ENCODE data around the gene COX11. TPM values are rescaled to one million over a fixed set of nuclear protein-coding genes. Genes with fewer than 3 reads are reported as not detected.

COX11 gene
- total and polyA plus RNA-seq, 2 donors (not counting 3 experiments of a cell fraction or from before 2014, with no cell fraction given) = 47.3 to 55.9 TPM

GRCh38 chr17:54979657-54980056 lies 11.2 kb upstream of the COX11 start:
- CTCF ChIA-PET = interaction anchor here (0.8 to 1.0 kb wide), 2 partner anchors 11 to 13 kb away, joined by 3 to 4 read pairs; no protein-coding TSS in a partner anchor
- no peaks in the 10 kb centered on the region for H3K79me2 ChIP-seq (ENCODE audit: control insufficient read depth, insufficient read depth, low read length)

More at GRCh38 chr17:54979657-54980056, 11.2 kb upstream of the COX11 start:
- Histone ChIP-seq H3K9me3 (replicated peaks; ENCODE audit: control insufficient read depth, insufficient read depth, low read length) (no peaks in the 10 kb centered on the region), H3K27ac (ENCODE audit: insufficient read depth, low read depth, low read length) (no peak overlapping the region), H3K9me1 (replicated peaks; ENCODE audit: control insufficient read depth, extremely low read depth, insufficient read depth, low read length) (no peaks in the 10 kb centered on the region), H3K4me1 (ENCODE audit: control insufficient read depth, extremely low read depth, insufficient read depth, low read length) (no peaks in the 10 kb centered on the region), H3K4me3 (replicated peaks in 1 of 3; ENCODE audit: insufficient read depth in 1 of 3, low read depth in 1 of 3, low read length in 3 of 3) (no peak overlapping the region), H4K20me1 (replicated peaks; ENCODE audit: control insufficient read depth, extremely low read depth, insufficient read depth, low read length) (no peaks in the 10 kb centered on the region), H3K27me3 (ENCODE audit: control insufficient read depth in 2 of 2, insufficient read depth in 2 of 2, low read length in 2 of 2) (no peaks in the 10 kb centered on the region), H3K9ac (replicated peaks; ENCODE audit: extremely low read depth, insufficient read depth, low read length) (no peak overlapping the region), H3K4me2 (ENCODE audit: insufficient read depth, low read length) (no peak overlapping the region), H3K36me3 (ENCODE audit: control insufficient read depth in 2 of 2, extremely low read depth in 1 of 2, insufficient read depth in 2 of 2, low read length in 2 of 2) (no peaks in the 10 kb centered on the region), H2AFZ (ENCODE audit: low read depth, low read length) (no peak overlapping the region)
- intact Hi-C loops (cut with micrococcal nuclease) (no loop called here), dilution Hi-C loops (cut with MboI; ENCODE audit: extremely low pct_ligation_motif_present, low sequenced_read_pairs) (no loop called here)
- POLR2A ChIA-PET = no interaction called here
- FAIRE-seq = no peak
- DNase-seq (ENCODE audit: low read depth, low spot score) = no peak
- no peak for TF ChIP-seq EZH2 (IDR thresholded peaks at IDR 0.05; ENCODE audit: borderline replicate concordance, low read depth, low read length, severe bottlenecking)
- TF ChIP-seq FOS (IDR thresholded peaks at IDR 0.05; ENCODE audit: borderline replicate concordance, insufficient read depth, low read length) = no peak
- TF ChIP-seq, protein P1, sequence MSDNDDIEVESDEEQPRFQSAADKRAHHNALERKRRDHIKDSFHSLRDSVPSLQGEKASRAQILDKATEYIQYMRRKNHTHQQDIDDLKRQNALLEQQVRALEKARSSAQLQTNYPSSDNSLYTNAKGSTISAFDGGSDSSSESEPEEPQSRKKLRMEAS (IDR thresholded peaks at IDR 0.05; ENCODE audit: insufficient read depth, insufficient read length) = no peak
- no peak for TF ChIP-seq JUN (IDR thresholded peaks at IDR 0.05; ENCODE audit: borderline replicate concordance, insufficient read depth, insufficient read length, low read depth)
- no peak for TF ChIP-seq POLR2AphosphoS5 (IDR thresholded peaks at IDR 0.05; ENCODE audit: insufficient read depth, low read depth, low read length)
- TF ChIP-seq CTCF (IDR thresholded peaks at IDR 0.05; ENCODE audit: extremely low read depth in 1 of 2, insufficient read depth in 1 of 2, low read depth in 1 of 2, low read length in 2 of 2) = no peak
- TF ChIP-seq GATA2 (IDR thresholded peaks at IDR 0.05; ENCODE audit: insufficient read depth, insufficient read length, low read depth, low read length) = no peak
- TF ChIP-seq POLR2A (IDR thresholded peaks at IDR 0.05; ENCODE audit: low read depth, low read length) = no peak
- TF ChIP-seq MYC (IDR thresholded peaks at IDR 0.05; ENCODE audit: low read depth, low read length) = no peak
- BruUV-seq (replicated peaks) = no TSS peak
